Stomach (tissue), 4 donors: ENCODE data around the gene NUTM2E.
"Not testable (repeated sequence)": the region's sequence is repeated elsewhere in the genome, so short reads cannot be mapped to it uniquely, and the experiment has no call there.

Experiments
- POLR2A ChIP-seq, 4 donors: fragments of 450-650 bp; IDR thresholded peaks; one replicate each; pipeline ENCODE4 v1.6.1; 2016; ENCODE audit warnings: antibody characterized with exemption in 4 of 4, control low read depth in 2 of 4, mild to moderate bottlenecking in 1 of 4, moderate library complexity in 1 of 4
- TF ChIP-seq, protein P1 (sequence below), 7 experiments: fragments of 450-650 bp in 4 of 7; fragments of 200-600 bp in 3 of 7; sonication (generic) in 3 of 7; IDR thresholded peaks; one replicate each; pipeline ENCODE4 v1.5.1; 2016 to 2019; ENCODE audit warnings: antibody characterized with exemption in 7 of 7, control low read depth in 2 of 7, mild to moderate bottlenecking in 1 of 7

DNA sequence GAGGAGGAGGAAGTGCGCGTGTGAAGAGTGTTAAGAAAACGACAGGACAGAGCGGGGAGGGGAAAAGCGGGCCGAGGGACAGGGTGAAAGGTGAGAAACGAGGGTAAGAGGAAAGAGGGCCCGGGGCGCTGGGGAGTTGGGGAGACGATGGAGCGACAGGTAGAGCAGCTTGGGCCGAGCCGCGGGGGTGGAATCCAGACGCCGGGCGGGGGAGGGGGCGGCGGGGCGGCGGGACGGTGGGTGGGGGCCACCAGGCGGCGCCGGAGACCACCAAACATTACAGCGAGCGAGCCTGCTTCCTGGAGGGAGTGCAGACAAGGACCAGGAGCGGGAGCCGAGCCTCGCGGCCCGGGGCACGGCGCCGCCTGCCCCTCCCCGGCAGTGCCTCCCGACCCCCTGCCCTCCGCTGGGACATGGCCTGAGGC lies 940 bp upstream of the NUTM2E start:
- TF ChIP-seq, protein P1, sequence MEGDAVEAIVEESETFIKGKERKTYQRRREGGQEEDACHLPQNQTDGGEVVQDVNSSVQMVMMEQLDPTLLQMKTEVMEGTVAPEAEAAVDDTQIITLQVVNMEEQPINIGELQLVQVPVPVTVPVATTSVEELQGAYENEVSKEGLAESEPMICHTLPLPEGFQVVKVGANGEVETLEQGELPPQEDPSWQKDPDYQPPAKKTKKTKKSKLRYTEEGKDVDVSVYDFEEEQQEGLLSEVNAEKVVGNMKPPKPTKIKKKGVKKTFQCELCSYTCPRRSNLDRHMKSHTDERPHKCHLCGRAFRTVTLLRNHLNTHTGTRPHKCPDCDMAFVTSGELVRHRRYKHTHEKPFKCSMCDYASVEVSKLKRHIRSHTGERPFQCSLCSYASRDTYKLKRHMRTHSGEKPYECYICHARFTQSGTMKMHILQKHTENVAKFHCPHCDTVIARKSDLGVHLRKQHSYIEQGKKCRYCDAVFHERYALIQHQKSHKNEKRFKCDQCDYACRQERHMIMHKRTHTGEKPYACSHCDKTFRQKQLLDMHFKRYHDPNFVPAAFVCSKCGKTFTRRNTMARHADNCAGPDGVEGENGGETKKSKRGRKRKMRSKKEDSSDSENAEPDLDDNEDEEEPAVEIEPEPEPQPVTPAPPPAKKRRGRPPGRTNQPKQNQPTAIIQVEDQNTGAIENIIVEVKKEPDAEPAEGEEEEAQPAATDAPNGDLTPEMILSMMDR (IDR thresholded peaks at IDR 0.05) = peak in 1 of 7 experiments; percentile 8
- TF ChIP-seq POLR2A (IDR thresholded peaks at IDR 0.05) = not testable (repeated sequence)
